GM12873 (cell line): Measurements from ENCODE around the gene ZRANB3.

Experiments
- CTCF ChIP-seq: IDR thresholded peaks from 2 replicates; pipeline ENCODE4 v1.5.1; 2012; ENCODE audit warnings: low read depth, mild to moderate bottlenecking, moderate library complexity, low read length, control low read depth; ENCODE audit not compliant: insufficient read depth; ENCODE audit errors: missing control alignments

The ZRANB3 gene

GRCh38 chr2:135317375-135317774 lies 213.6 kb downstream of the ZRANB3 start:
- no peak for TF ChIP-seq CTCF

- no peak for TF ChIP-seq CTCF
These were observed 219.1 kb downstream of the ZRANB3 start for GRCh38 chr2:135311962-135312361.

GRCh38 chr2:135311268-135311667 lies 219.8 kb downstream of the ZRANB3 start:
- no peak for TF ChIP-seq CTCF

- TF ChIP-seq CTCF: no peak
These were observed 226.3 kb downstream of the ZRANB3 start for GRCh38 chr2:135304694-135305093.

- TF ChIP-seq CTCF: no peak
These were observed 231.3 kb downstream of the ZRANB3 start for GRCh38 chr2:135299658-135300244.

GRCh38 chr2:135299165-135299564 lies 231.9 kb downstream of the ZRANB3 start:
- no peak for TF ChIP-seq CTCF

- TF ChIP-seq CTCF: no peak
These were observed 245.6 kb downstream of the ZRANB3 start for GRCh38 chr2:135285391-135285790.
